Stimulated activated naive CD4-positive, alpha-beta T cell (primary cell): ENCODE measurements around the gene AHNAK2.

Experiments used
- DNase-seq, 6 experiments: peaks; one replicate each; lab custom pipeline; 2025; lab: John Stamatoyannopoulos, UW

AHNAK2 gene

DNA sequence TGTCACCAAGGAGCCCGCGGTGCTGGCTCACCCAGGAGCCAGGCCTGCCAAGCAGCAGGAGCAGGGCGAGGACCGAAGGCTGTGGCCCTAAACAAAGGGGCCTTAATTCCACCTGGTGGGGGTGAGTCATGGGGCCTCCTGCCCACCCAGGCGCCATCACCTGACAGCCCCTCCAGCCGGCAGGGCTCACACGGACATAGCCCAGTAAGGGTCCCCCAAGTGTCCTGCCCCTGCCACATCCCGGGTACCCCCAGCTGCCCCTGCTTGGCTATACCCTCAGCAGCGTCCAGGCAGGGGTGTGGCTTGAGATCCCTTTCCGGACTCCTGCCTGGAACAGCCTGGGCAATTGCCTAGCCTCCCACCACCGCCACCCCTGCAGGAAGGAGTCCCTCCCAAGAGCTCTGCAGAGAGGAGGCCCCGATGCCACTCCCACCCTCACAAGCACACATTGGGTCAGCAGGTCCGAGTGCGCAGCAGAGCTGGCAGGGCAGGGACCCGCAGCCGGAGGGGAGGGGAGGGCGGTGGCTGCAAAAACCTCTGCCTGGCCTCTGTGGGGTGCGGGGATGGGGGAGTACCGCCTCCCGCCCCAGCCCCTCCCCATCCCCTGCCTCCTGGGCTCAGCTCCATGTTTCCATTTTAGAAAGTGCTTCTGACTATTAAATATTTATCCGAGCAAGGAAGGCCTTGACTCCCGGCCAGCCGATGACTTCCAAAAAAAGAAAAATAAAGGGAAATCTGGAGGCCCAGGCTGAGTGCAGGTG is 4.6 kb downstream of the AHNAK2 start:
- DNase-seq, result no peak

DNA sequence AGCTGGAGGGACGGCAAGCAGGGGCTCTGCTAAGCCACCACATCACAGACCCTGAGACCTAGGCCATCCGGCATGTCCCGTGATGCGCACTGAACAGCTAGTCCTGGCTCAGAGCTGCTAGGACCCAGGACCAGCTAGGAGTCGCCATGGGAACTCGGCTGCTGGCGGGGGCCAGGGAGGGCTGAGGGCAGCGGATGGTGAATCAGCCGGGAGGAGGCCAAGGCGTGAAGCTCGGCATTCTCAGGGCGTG is 5.1 kb downstream of the AHNAK2 start:
- no peak for DNase-seq

DNA sequence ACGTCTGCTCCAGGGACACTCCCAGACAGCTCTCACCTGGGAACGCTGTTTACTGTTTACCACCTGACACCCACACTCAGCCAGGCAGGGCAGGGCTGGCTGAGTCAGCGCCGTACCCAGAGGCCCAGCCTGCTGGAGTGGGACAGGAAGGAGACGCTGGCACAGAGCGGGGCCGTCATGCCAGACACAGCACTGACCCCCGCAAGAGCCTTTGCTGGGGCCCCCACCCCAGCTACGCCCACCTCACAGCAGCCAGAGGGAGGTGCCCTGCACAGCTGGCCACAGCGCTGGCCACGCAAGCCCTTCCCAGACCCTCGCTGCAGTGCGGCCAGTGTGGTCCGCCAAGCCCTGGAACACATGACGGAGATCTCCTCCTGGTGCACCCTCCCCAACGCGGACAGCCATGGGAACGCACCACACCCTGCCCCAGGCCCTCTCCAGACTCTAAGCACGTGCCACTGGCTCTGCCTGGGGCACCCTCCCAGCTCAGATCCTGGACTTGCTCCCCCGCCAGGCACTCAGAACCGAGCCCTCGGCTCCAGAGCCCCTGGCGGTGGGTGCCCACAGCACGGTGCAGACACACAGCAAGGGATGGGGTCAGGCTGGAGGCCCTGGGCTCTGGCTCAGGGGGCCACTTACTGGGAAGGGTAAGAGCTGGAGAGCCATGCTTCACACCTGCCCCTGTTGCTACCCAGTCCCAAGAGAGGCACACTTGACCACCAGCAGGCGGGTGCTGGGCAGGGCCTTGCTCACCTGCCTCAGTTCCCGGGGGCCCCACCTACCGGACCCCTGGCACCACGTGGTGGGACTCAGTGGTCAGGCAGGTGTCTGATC is 5.7 kb downstream of the AHNAK2 start:
- DNase-seq, result no peak

DNA sequence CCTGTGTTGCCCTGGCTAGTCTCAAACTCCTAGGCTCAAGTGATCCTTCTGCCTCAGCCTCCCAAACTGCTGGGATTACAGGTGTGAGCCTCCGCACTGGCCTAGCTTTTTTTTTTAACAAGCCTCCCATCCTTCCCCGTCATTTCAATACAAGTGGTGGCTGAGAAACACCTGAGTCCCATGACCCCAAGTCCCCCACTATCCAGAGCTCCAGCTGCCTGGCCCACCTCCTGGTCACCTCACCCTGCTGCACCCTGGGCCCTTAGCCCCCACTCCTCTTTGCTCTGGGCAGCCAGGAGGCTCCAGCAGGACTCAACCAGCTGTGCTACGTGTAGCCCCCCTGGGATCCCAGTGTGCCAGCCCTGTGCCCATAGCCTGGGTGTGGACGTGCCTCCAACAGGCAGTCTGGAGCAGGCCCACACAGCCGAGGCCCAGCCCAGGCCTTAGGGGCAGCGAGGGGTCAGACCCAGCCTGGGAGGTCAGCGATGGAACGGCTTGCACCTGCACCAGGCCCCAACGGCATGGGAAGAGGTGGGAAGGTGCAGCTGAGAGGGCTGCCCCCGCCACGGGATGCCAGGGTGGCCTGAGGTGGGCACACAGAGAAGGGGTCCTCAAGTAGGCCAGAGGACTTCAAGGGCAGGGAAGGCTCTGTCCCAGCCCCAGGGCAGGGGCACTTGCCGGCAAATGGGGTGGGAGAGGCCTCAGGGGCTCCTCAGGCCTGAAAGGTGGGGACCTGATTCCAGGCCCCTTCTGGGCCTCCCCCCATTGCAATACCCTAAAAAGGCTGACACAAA is 6.5 kb downstream of the AHNAK2 start:
- DNase-seq, result no peak

DNA sequence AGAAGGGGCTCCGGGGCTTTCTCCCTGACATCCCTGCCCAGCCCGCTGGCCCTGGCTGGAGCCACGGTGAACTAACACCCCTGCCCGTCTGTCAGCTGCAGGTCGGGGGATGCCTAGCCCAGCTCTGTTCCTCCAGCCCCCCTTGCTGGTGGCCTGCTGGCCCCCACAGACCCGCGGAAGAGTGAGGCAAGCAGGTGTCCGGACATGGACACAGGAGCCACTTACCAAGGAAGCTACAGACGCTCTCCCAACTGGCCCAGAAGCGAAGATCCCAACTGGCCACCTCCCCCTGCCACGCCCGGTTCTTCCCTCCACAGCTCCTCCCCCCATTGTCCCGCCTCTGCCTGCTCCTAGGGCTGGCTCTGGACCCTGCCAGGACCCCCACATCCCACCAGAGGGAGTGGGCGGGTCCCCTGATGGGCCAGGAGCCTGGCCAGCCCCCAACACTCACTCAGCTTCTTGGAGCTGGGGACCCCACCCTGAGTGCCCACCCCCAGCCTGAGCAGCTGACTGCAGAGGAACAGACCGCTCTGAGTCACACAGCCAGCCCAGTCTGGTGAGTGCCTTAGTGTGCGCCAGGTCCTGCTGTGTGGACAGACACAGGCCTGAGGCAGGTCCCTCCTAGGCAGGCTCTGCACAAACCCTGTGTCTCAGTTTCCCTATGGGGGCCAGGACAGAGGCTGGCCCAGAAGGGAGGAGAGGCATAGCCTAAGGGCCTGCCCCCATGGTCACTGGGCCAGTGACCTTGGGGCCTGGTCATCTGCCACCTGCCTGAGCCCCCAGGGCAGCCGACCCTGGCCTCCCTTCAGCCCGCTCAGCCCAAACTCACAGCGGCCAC is 7.7 kb downstream of the AHNAK2 start:
- DNase-seq, result no peak

DNA sequence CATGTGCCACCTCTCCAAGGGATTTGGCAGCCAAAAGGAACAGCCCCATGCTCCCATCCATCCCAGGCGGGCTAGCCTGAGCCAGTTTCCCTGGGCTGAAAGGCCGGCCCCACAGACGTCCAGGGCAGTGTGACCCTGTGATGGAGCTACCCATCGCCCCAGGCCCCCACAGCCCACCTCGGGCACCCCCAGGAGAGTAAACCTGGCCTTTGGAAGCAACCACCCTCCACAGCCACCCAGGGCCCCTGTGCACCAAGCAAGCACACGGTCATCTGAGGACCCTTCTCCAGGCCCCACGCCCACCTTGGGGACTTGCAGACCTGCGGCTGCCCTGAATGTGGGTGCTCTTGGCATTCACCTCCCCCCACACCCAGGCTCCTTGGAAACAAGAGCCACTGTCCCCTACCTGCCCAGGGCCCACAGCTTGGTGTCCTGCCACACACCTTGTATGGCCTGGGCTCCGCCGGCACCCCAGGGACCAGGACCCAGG is 8.4 kb downstream of the AHNAK2 start:
- DNase-seq, result no peak

DNA sequence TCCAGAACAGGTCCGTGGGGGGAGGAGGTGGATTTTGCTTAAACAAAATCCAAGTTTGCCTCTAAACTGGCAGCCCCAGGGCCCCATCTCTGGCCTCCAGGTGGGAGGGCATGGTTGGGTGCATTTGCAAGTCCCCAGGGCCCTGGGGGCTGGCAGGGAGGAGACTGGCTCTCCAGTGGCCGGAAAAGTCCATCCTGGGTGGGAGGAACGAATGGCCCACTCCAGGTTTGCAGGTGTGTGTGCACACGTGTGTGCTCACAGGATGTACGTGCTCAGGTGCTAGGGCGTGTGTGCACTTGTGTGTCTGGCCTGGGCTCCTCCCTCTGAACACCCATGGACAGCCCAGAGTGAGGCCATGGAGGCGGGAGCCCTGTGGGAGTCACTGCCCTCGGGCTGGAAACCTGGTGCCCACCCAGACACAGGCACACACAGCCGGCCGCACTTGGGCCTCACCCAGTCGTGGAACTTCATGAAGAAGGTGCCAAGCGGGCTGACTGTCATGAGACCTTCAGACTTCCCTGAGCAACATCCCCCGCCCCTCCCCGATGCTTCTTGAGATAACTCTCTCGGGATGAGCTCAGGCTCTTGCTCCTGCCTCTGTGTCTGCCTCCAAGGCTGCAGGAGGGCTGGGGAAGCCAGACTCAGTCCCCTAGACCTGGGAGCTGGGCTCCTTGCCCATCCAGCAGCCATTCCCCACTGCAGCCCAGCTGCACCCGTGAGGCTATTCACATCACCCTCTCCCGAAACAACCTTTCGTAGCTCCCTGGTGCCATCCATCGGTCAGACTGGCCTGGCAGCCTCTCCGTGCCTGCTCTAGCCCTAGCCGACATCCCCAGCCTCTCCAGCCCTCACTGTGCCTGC is 9.4 kb downstream of the AHNAK2 start:
- DNase-seq, result no peak

DNA sequence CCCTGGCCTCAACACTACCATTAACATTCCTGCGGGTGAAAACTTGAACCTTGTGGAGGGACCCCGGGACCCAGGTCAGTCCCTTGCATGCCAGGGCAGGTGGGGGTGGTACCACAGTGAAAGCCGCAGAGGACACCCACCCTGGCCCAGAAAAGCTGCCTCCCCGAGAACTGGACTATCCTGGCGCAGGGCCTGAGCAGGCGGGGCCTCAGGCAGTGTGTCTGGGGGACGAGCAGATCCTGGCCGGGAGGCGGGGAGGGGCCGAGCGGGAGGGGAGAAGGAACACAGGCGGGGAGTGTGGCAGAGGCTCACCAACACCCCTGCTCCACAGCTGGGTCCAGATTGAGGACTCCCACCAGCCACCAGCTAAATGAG is 10.0 kb downstream of the AHNAK2 start:
- no peak for DNase-seq

DNA sequence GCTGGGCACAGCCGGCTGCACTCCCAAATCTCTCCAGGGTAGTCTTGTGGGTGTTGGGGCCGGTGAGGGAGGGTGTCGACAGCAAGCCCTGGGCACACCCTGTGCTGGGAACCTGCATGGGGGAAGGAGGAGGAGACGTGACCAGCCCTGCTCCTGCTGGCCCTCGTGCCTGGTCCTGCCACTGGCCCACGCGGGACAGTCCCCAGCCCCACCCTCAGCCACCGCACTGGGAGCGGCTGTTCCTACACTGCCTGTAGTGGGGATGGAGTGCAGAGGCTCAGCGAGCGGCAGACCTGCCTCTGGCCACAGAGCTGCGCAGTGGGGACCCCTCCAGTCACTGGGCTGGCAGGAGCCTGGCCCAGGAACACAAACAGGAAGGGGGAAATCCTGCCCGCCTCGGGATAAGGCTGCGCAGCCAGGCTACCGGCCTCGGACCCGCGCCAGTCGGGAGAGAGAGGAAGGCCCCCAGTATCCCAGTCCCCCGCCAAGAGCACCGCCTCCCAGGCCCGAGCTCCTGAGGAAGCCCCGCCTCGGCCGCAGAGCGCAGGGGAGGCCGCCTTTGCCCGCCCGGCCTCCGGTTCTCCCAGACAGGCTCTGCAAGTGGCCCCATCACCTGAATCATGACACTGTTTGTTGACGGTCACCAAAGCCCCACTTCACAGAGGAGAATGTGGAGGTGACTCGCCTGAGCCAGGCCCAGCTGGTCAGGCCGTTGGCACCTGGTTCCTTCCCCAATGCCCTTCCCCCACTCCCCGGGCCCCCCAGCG is 10.6 kb downstream of the AHNAK2 start:
- DNase-seq, result peak in 1 of 6 experiments; percentile 6

DNA sequence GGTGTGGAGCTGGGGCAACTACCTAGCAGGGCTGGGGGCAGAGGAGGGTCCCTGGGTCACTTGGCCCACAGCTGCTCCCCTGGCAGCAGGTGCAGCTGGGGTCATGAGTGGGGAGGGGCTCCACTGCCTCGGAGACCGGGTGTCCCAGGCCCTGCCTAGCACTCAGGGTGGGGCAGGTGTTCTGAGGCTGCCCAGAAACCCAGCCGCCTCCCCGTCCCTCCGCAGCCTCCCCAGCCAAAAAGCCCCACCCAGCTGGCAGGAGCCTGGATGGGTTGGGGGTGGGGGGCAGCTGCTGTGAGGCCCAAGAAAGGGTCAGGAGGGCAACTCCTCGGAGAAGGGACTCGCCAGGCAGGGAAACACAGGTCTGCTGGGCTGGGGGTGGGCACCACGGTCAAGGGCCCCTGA is 11.2 kb downstream of the AHNAK2 start:
- no peak for DNase-seq

DNA sequence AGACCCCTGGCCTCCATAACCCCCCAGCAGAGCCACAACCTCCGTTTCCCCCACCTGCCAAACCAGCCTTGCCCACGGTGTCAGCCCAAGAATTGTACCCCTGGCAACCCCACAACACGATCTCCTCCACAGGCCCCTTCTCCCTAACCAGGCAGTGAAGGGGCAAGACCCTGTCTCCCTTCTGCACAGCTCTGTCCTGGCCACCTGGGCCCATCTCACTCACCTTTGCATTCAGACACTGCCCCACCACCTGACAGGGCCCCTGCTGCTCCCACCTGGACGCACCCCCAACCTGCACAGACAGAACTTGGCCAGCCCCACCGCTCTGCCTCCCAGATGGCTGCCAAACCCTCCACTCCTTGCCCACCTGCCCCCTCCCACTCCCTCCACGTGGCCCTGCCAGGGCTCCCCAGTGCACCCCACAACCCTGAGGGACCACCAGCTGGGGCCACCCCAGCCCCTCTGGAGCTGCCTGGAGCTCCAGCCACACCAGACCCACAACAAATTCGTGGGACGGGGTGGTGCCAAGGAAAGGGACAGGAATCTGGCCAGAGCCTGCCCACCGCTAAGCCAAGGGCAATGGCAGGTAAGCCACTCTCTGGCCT is 11.8 kb downstream of the AHNAK2 start:
- DNase-seq, result no peak

DNA sequence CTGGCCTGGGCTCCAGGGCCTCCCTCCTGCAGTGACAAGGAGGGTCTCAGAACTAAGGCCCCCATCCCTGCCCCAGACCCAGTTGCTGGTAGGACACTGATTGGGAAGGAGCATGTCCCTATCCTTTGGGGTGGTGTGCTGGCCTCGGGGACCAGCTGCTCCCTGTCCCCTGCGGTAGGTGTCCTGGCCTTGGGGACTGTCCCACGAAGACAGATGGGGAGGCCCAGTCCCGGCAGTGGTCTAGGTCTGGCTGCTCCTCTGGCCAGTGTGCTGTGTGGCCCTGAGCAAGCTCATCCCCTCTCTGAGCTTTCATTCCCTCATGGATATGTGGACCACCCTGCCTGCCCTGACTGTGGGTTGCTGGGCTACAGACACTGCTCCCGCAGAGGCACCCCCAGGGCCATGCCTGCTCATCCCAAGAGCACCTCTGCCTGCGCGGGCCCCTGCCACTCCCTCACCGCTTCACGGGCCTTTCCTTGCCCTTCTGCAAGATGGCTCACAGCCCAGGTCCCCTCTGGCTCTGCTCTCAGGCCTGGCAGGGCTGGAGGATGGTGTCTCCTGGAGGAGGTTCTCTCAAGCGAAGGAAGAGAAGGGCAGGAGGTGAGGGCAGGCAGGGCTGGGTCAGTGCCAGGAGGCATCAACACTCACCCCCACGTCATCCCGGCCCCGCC is 12.5 kb downstream of the AHNAK2 start:
- DNase-seq, result no peak

DNA sequence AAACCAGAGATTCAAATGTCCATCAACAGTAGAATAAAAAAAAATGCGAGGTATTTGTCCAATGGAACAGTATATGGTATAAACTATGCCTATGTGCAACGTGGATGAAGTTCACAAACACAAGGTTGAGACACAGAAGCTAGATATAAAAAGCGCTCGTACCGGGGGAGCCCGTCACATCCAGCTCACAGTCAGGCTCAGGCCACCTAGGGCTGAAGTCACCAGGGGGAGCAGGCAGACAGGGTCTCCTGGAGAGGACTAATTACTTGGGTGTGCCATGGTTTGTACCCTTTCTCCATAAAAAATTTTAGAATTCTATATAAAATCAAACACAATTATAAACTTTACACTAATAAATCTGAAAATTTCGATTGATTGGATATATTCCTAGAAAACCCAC is 13.6 kb downstream of the AHNAK2 start:
- no peak for DNase-seq

DNA sequence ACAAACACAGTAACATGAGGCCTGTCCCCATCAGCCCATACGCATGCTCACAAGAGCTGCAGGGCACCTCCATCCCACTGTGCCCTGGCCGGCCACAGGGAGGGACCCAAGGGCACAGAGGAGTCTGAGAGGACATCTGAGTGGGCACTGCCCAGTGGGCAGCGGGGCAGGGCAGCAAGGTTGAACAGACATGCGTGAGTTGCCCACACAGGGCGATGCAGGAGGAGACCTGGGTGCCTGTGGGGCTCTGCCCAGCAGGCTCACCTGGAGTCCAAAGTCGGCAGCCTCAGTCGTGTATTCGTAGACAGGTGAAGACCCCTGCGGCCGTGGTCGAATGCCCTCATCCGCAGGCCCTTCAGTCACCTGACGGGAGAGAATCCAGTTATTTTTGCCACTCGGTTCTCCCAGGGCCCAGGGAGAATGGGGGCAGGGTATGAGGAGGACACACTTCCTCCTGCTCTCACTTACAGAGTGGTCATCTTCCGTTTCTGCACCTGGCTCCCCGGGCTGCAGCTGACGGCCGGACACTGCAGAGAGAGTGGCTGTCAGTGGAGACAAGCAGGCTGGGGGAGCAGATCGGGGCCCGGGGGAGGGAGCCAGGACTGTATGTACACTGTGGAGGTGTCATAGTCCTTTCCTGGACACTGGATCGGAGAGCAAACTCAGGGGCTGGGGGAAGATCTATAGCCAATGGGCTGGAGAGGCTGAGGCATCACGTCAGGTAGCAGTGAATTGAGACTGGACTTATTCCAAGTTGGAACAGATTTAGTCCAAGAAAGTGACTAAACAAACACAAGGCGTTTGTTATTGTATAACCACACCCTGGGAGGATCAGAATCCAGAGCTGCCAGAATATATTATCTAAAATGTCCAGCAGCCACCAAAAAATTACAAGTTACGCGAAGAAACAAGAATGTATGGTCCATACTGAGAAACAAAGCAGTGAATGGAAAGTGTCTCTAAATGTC is 20.7 kb downstream of the AHNAK2 start:
- DNase-seq, result no peak

DNA sequence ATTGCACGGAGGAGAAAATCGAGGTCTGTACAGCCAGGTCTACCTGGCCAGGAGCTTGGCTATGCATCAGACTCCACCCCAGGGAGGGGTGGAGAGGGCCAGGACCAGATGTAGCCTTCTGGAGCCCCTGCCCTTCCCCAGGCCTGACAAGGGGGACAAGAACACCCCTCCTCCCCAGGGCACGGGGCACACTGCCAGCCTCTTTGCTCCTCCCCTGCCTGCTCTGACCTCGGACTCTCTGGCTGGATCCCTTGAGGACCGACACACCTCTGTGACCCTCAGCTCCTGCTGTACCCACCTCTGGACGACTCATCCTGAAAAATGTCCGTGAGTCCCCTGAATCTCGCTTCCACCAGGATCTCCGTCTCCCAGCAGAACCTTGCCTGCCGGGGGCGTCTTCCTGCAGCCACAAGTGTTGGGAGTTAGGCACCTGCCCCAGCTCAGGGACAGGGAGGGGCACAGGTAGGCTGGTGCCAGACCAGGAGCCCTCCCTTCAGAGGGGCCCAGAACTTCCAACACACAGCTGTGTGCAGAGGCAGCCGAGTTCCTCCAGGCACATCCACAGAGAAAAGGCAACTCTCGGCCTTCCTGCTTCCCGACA is 21.8 kb downstream of the AHNAK2 start:
- DNase-seq, result no peak

DNA sequence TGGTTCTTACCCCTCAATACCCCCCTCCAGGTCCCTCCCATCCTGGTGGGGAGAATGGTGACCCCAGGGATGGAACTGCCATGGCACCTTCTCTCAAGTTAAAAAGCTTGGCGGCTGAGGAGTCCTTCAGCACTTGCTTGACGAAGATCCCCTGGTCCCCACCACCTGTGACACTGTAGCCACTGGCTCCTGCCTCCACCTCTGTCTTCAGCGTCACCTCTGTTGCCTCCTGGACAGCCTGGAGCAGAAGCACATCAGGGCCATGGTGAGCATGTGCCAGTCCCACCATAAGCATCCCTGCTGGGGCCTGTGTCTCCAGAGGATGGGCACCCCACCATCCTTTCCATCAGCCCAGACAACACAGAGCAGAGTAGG is 22.8 kb downstream of the AHNAK2 start:
- DNase-seq, result no peak

DNA sequence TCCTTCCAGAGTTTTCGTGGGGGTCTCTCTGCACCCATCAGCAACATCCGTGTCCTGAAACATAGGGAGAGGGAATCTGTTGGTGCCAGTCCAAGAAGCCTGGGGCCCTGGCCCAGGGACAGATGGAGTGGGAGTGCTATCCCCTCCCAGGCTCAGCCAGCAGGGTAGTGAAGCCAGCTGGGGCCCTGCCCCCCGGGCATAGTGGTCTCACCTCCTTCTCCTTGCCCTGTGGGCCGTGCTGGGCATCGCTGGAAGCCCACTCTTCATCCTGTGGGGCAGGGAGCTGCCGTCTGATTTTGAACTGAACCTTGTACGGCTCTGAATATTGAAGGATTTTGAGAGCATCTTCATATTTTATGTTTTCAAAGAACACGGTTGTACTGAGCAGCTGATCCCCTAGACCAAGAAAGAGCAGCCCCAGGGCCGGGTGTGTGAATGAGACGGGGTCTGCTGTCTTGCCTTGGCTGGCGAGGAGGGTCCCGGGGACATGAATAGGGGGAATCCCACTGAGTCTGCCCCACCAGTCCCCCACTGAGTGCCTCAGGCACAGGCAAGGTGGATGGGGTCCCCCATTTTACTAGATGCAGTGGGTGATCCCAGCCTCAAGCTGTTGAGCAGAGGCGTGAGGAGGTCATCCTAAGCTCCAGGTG is 23.3 kb downstream of the AHNAK2 start:
- no peak for DNase-seq
